ENCODE data around the gene NPDC1.

- TF ChIP-seq POLR2A (IDR thresholded peaks at IDR 0.05; ENCODE audit: low read length): no peak
- TF ChIP-seq GATA1 (IDR thresholded peaks at IDR 0.05; ENCODE audit: low read depth, low read length): no peak
Measured at GRCh38 chr9:137011156-137011555, 34.8 kb downstream of the NPDC1 start.
